ENCODE results near the gene OR51B4. TPM values are rescaled to one million over a fixed set of nuclear protein-coding genes. Genes with fewer than 3 reads are reported as not detected.

The OR51B4 gene
- polyA plus RNA-seq, 1 donor from 2014 or later: not detected

DNA sequence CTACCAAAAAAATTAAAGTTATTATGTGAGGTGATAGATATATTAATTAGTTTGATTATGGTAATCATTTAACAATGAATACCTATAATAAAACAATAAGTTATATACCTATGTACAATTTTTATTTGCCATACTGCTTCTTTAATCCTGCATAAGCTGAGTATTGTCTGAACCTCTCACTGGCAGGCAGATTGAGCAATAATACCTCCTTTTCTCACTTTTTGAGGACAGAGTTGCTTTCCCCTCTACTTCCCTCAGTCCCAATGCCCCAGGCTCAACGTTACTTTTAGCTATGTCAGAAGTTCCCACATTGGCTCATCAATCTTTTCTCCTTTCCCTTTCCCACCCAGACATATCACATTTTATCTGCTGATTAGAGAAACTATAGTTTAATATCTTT lies 47.8 kb upstream of the OR51B4 start:
- H3F3A ChIP-seq (ENCODE audit: insufficient read depth, low read length, poor library complexity, severe bottlenecking): no peaks in the 10 kb centered on the region
- no peak overlapping the region for H2AFZ ChIP-seq (ENCODE audit: low read depth, low read length)
- TF ChIP-seq SMC3 (conservative IDR thresholded peaks at IDR 0.05; ENCODE audit: poor library complexity) (no peak), TAF1 (IDR thresholded peaks at IDR 0.05; ENCODE audit: low read depth) (no peak), RAD21 (conservative IDR thresholded peaks at IDR 0.05) (no peak), POLR2AphosphoS5 (IDR thresholded peaks at IDR 0.05) (no peak), EP300 (conservative IDR thresholded peaks at IDR 0.05; ENCODE audit: poor library complexity, severe bottlenecking) (no peak), MXI1 (conservative IDR thresholded peaks at IDR 0.05; ENCODE audit: poor library complexity, severe bottlenecking) (no peak), REST (IDR thresholded peaks at IDR 0.05; ENCODE audit: borderline replicate concordance) (no peak), CTCF (IDR thresholded peaks at IDR 0.05; ENCODE audit: poor library complexity, severe bottlenecking) (no peak), EZH2 (IDR thresholded peaks at IDR 0.05; ENCODE audit: borderline replicate concordance, insufficient read depth, low read length, poor library complexity, severe bottlenecking) (no peak)
- H3K36me3 ChIP-seq (ENCODE audit: insufficient read depth, low read length): no peaks in the 10 kb centered on the region
- no peak overlapping the region for H3K4me2 ChIP-seq (ENCODE audit: low read length)
- H3K79me2 ChIP-seq (replicated peaks; ENCODE audit: insufficient read depth, low read length): no peaks in the 10 kb centered on the region
- H3K27me3 ChIP-seq (ENCODE audit: insufficient read depth, low read depth, low read length): no peaks in the 10 kb centered on the region
- no peaks in the 10 kb centered on the region for H4K20me1 ChIP-seq (ENCODE audit: insufficient read depth)
- no peaks in the 10 kb centered on the region for H3K9me3 ChIP-seq (ENCODE audit: low read length)
- no peak overlapping the region for H3K27ac ChIP-seq (ENCODE audit: low read length)
- no peak overlapping the region for H3K9ac ChIP-seq (ENCODE audit: low read length)
- H3K4me3 ChIP-seq (ENCODE audit: low read length): no peak overlapping the region
- H3K9me2 ChIP-seq (ENCODE audit: insufficient read depth, low read length): no peaks in the 10 kb centered on the region

- H3K9me3 ChIP-seq (ENCODE audit: low read length): no peaks in the 10 kb centered on the region
- H4K20me1 ChIP-seq (ENCODE audit: insufficient read depth): no peaks in the 10 kb centered on the region
- no peak overlapping the region for H2AFZ ChIP-seq (ENCODE audit: low read depth, low read length)
- H3K9ac ChIP-seq (ENCODE audit: low read length): no peak overlapping the region
- no peak overlapping the region for H3K4me3 ChIP-seq (ENCODE audit: low read length)
- TF ChIP-seq MXI1 (conservative IDR thresholded peaks at IDR 0.05; ENCODE audit: poor library complexity, severe bottlenecking) (no peak), EP300 (conservative IDR thresholded peaks at IDR 0.05; ENCODE audit: poor library complexity, severe bottlenecking) (no peak), EZH2 (IDR thresholded peaks at IDR 0.05; ENCODE audit: borderline replicate concordance, insufficient read depth, low read length, poor library complexity, severe bottlenecking) (no peak), SMC3 (conservative IDR thresholded peaks at IDR 0.05; ENCODE audit: poor library complexity) (no peak), REST (IDR thresholded peaks at IDR 0.05; ENCODE audit: borderline replicate concordance) (no peak), RAD21 (conservative IDR thresholded peaks at IDR 0.05) (no peak), POLR2AphosphoS5 (IDR thresholded peaks at IDR 0.05) (no peak), TAF1 (IDR thresholded peaks at IDR 0.05; ENCODE audit: low read depth) (no peak)
- no peaks in the 10 kb centered on the region for H3F3A ChIP-seq (ENCODE audit: insufficient read depth, low read length, poor library complexity, severe bottlenecking)
- H3K36me3 ChIP-seq (ENCODE audit: insufficient read depth, low read length): no peaks in the 10 kb centered on the region
- H3K27ac ChIP-seq (ENCODE audit: low read length): no peak overlapping the region
- H3K4me2 ChIP-seq (ENCODE audit: low read length): no peak overlapping the region
- H3K9me2 ChIP-seq (ENCODE audit: insufficient read depth, low read length): no peaks in the 10 kb centered on the region
- H3K79me2 ChIP-seq (replicated peaks; ENCODE audit: insufficient read depth, low read length): no peaks in the 10 kb centered on the region
- no peaks in the 10 kb centered on the region for H3K27me3 ChIP-seq (ENCODE audit: insufficient read depth, low read depth, low read length)
Observed at GRCh38 chr11:5348551-5349194, 46.9 kb upstream of the OR51B4 start.
